MCF 10A (cell line): ENCODE measurements around the gene TMEM176A. TPM values are rescaled to one million over a fixed set of nuclear protein-coding genes. Genes with fewer than 3 reads are reported as not detected.
"Not testable (repeated sequence)": the region's sequence is repeated elsewhere in the genome, so short reads cannot be mapped to it uniquely, and the experiment has no call there.

ENCODE experiments used
- BruUV-seq: library from RNA; stranded (reverse); fragments of 400-500 nt; replicated peaks from 2 replicates; lab custom pipeline; 2021; lab: Mats Ljungman, UMichigan
- CTCF ChIA-PET: fragments of 300-600 bp; sonication (Branson Sonifier 250); formaldehyde crosslinking; extraction: SDS; loops from one replicate; lab custom pipeline; 2021; ENCODE audit warnings: antibody characterized with exemption, inconsistent platforms; lab: Yijun Ruan, JAX
- POLR2A ChIA-PET: fragments of 300-600, 350-650 bp; sonication (Branson Sonifier 250); formaldehyde crosslinking; extraction: SDS; loops from one replicate; lab custom pipeline; 2020; ENCODE audit warnings: antibody characterized with exemption, inconsistent platforms; lab: Yijun Ruan, JAX
- DNase-seq: peaks from one replicate; pipeline ENCODE4 v3.0.0-alpha.2; 2018; ENCODE audit not compliant: unreplicated experiment
- H3K27ac Mint-ChIP-seq: one replicate; pipeline ENCODE4 v1.8.0; 2022; ENCODE audit warnings: mild to moderate bottlenecking, low read depth, mixed read lengths; ENCODE audit not compliant: unreplicated experiment
- H3K27me3 Mint-ChIP-seq: one replicate; pipeline ENCODE4 v1.8.0; 2022; ENCODE audit warnings: mixed read lengths; ENCODE audit not compliant: insufficient read depth, unreplicated experiment
- H3K36me3 Mint-ChIP-seq: one replicate; pipeline ENCODE4 v1.8.0; 2022; ENCODE audit warnings: mild to moderate bottlenecking, moderate library complexity, mixed read lengths; ENCODE audit not compliant: insufficient read depth, unreplicated experiment
- H3K4me1 Mint-ChIP-seq: one replicate; pipeline ENCODE4 v1.8.0; 2022; ENCODE audit warnings: mixed read lengths; ENCODE audit not compliant: insufficient read depth, unreplicated experiment
- H3K4me3 Mint-ChIP-seq: one replicate; pipeline ENCODE4 v1.8.0; 2022; ENCODE audit warnings: mild to moderate bottlenecking, moderate library complexity, mixed read lengths; ENCODE audit not compliant: unreplicated experiment
- H3K9me3 Mint-ChIP-seq: one replicate; pipeline ENCODE4 v1.8.0; 2022; ENCODE audit warnings: mixed read lengths; ENCODE audit not compliant: unreplicated experiment
- intact Hi-C: fragments of 100-400 bp; cut with micrococcal nuclease; formaldehyde crosslinking; loops from 2 replicates; pipeline ENCODE4 v1.14.1; 2022
- total RNA-seq: library from RNA; stranded (reverse); gene quantifications from 2 replicates; pipeline ENCODE4 v1.2.3, GENCODE V29; 2022
- TF ChIP-seq, protein P1 (sequence below): fragments of 200-600 bp; IDR thresholded peaks from one replicate; pipeline ENCODE4 v1.8.0; 2022; ENCODE audit warnings: antibody characterized with exemption, mild to moderate bottlenecking; ENCODE audit not compliant: unreplicated experiment

Gene TMEM176A
- total RNA-seq, 1 experiment from 2014 or later, result not detected

DNA sequence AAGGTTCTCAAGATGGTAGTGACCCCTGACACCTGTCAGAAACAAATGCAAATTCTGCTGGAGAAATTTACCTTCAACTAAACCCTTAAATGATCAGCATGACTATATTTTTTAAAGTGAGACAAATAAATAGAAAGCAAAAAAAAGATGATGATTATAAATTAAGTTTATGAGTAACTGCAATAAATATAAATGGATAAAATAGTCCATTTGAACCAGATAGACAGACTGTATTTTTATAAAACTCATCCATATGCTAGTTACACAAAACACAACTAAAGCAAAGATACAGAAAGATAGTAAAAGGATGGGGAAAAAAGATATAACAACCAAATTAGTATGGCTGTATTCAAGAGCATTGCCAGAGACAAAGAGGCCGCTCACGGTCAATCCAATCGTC, 5.9 kb downstream of the TMEM176A start:
- H3K27ac Mint-ChIP-seq, result no peak overlapping the region
- DNase-seq, result no peak
- ChIA-PET POLR2A (interaction anchor here (0.7 kb wide), 1 partner anchor 51 kb away, joined by 5 read pairs; no protein-coding TSS in a partner anchor), CTCF (interaction anchor here (1.8 kb wide), 1 partner anchor 92 kb away, joined by 3 read pairs; no protein-coding TSS in a partner anchor)
- intact Hi-C loops, result no loop called here
- TF ChIP-seq, protein P1, sequence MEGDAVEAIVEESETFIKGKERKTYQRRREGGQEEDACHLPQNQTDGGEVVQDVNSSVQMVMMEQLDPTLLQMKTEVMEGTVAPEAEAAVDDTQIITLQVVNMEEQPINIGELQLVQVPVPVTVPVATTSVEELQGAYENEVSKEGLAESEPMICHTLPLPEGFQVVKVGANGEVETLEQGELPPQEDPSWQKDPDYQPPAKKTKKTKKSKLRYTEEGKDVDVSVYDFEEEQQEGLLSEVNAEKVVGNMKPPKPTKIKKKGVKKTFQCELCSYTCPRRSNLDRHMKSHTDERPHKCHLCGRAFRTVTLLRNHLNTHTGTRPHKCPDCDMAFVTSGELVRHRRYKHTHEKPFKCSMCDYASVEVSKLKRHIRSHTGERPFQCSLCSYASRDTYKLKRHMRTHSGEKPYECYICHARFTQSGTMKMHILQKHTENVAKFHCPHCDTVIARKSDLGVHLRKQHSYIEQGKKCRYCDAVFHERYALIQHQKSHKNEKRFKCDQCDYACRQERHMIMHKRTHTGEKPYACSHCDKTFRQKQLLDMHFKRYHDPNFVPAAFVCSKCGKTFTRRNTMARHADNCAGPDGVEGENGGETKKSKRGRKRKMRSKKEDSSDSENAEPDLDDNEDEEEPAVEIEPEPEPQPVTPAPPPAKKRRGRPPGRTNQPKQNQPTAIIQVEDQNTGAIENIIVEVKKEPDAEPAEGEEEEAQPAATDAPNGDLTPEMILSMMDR, result no peak
- peaks cover 8% of the 10 kb centered on the region for H3K9me3 Mint-ChIP-seq
- peaks cover 48% of the 10 kb centered on the region for H3K27me3 Mint-ChIP-seq
- H3K36me3 Mint-ChIP-seq, result no peaks in the 10 kb centered on the region
- H3K4me3 Mint-ChIP-seq, result no peak overlapping the region
- BruUV-seq, result no TSS peak
- no peaks in the 10 kb centered on the region for H3K4me1 Mint-ChIP-seq

DNA sequence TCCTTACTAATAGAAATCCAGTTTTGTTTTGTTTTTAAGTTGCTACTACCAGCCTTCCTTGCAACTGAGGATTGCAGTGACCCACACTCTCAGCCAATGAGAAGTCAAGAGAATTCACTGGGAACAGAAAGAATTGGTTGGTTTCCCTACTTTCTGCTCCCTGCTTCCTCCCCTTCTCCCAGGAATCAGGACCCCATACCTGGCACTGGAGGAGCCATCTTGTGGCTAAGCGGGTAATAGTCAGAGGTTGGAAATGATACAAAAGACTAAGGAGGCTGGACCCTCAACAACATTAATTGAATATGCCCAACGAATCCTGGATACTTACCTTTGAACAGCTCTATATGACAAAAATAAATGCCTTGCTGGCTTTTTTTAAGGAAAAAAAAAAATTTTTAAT, 6.3 kb downstream of the TMEM176A start:
- CTCF ChIA-PET, result interaction anchor here (1.8 kb wide), 1 partner anchor 91 kb away, joined by 3 read pairs; no protein-coding TSS in a partner anchor

DNA sequence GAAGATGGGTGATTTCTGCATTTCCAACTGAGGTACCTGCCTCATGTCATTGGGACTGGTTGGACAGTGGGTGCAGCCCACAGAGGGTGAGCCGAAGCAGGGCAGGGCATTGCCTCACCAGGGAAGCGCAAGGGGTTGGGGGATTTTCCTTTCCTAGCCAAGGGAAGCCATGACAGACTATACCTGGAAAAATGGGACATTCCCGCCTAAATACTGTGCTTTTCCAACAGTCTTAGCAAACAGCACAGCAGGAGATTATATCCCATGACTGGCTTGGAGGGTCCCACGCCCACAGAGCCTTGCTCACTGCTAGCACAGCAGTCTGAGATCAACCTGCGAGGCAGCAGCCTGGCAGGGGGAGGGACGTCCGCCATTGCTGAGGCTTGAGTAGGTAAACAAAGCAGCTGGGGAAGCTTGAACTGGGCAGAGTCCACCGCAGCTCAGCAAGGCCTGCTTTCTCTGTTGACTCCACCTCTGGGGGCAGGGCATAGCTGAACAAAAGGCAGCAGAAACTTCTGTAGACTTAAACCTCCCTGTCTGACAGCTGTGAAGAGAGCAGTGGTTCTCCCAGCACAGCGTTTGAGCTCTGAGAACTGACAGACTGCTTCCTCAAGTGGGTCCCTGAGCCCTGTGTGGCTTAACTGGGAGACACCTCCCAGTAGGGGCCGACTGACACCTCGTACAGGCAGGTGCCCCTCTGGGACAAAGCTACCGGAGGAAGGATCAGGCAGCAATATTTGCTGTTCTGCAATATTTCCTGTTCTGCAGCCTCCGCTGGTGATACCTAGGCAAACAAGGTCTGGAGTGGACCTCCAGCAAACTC, 7.3 kb downstream of the TMEM176A start:
- H3K36me3 Mint-ChIP-seq, H3K27ac Mint-ChIP-seq, H3K4me3 Mint-ChIP-seq, H3K4me1 Mint-ChIP-seq, H3K9me3 Mint-ChIP-seq, intact Hi-C loops, POLR2A ChIA-PET, BruUV-seq, DNase-seq: not testable (repeated sequence)
- CTCF ChIA-PET, result interaction anchor here (1.8 kb wide), 1 partner anchor 90 kb away, joined by 3 read pairs; no protein-coding TSS in a partner anchor
- peaks cover 40% of the 10 kb centered on the region for H3K27me3 Mint-ChIP-seq

More for the DNA sequence above, 6.3 kb downstream of the TMEM176A start:
- intact Hi-C loops, result no loop called here
- POLR2A ChIA-PET, result interaction anchor here (0.7 kb wide), 1 partner anchor 51 kb away, joined by 5 read pairs; no protein-coding TSS in a partner anchor
- Mint-ChIP-seq H3K9me3 (peaks cover 4% of the 10 kb centered on the region), H3K27ac (no peak overlapping the region), H3K4me1 (no peaks in the 10 kb centered on the region), H3K4me3 (no peak overlapping the region), H3K36me3 (no peaks in the 10 kb centered on the region), H3K27me3 (peaks cover 46% of the 10 kb centered on the region)
- BruUV-seq, result no TSS peak
- TF ChIP-seq, protein P1, result no peak
- no peak for DNase-seq

DNA sequence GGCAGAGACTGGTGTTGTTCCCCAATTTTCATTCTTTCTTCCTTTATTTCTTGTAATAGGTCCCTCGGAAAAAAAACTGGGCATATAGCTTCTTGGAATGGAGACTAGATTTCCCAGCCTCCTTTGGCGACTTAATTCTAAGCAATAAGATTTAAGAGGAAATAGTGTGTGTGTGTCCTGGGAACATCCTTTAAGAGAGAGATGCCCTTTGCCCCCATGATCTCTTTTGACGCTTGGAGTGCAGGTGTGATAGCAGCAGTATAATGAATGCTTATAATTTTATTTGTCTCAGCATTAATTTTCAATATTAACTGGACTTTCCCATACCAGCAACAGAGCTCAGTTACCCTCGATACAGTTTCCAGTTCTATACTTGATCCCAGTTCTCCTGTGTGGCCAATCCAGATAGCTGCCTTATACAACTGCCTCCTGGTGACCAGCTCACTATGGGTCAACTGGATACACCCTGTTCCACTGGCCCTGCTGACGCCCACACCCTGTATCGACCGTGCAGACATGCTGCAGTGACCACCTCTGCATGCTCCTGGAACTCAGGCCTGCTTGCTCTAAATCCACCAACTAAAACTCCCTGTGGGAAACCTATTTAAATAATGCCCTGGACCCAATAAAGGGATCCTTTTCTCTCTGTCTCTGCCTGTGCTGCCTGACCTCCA, 13.9 kb downstream of the TMEM176A start:
- Mint-ChIP-seq H3K9me3 (peaks cover 7% of the 10 kb centered on the region), H3K27me3 (peaks cover 55% of the 10 kb centered on the region), H3K4me3 (no peak overlapping the region), H3K27ac (no peak overlapping the region), H3K4me1 (no peaks in the 10 kb centered on the region), H3K36me3 (no peaks in the 10 kb centered on the region)
- DNase-seq, result no peak
- BruUV-seq, result no TSS peak
- ChIA-PET POLR2A (no interaction called here), CTCF (interaction anchor here (0.6 kb wide), 1 partner anchor 974 kb away, joined by 3 read pairs; no protein-coding TSS in a partner anchor)
- intact Hi-C loops, result no loop called here
- TF ChIP-seq, protein P1, result no peak
